HUES48 (cell line): Measurements from ENCODE around the gene LRBA.

Source experiments
- H3K27ac ChIP-seq: one replicate; pipeline ENCODE4 v1.7.0; 2013; ENCODE audit warnings: low read depth, low read length, inconsistent platforms
- H3K27me3 ChIP-seq: 2 replicates; pipeline ENCODE4 v1.6.1; 2013; ENCODE audit warnings: mild to moderate bottlenecking, low read length; ENCODE audit not compliant: control insufficient read depth, insufficient read depth
- H3K36me3 ChIP-seq: 2 replicates; pipeline ENCODE4 v1.6.1; 2013; ENCODE audit warnings: low read length; ENCODE audit not compliant: control insufficient read depth, insufficient read depth
- H3K4me1 ChIP-seq: 2 replicates; pipeline ENCODE4 v1.6.1; 2013; ENCODE audit warnings: mild to moderate bottlenecking, low read length; ENCODE audit not compliant: control insufficient read depth, insufficient read depth
- H3K4me3 ChIP-seq: 2 replicates; pipeline ENCODE4 v1.5.1; 2013; ENCODE audit warnings: mild to moderate bottlenecking, low read depth, low read length
- H3K9ac ChIP-seq: 2 replicates; pipeline ENCODE4 v1.6.1; 2013; ENCODE audit warnings: mild to moderate bottlenecking, low read depth, low read length, moderate library complexity
- H3K9me3 ChIP-seq: 2 replicates; pipeline ENCODE4 v1.6.1; 2013; ENCODE audit warnings: low read length; ENCODE audit not compliant: control insufficient read depth, insufficient read depth

Gene LRBA

GRCh38 chr4:150849016-150849415 lies 166.1 kb downstream of the LRBA start:
- Histone ChIP-seq H3K9ac (no peak overlapping the region), H3K36me3 (peaks cover 56% of the 10 kb centered on the region), H3K9me3 (no peaks in the 10 kb centered on the region), H3K4me3 (no peak overlapping the region), H3K4me1 (peaks cover 6% of the 10 kb centered on the region; the same call in 1 of the 2 replicates), H3K27ac (no peak overlapping the region), H3K27me3 (no peaks in the 10 kb centered on the region)

DNA sequence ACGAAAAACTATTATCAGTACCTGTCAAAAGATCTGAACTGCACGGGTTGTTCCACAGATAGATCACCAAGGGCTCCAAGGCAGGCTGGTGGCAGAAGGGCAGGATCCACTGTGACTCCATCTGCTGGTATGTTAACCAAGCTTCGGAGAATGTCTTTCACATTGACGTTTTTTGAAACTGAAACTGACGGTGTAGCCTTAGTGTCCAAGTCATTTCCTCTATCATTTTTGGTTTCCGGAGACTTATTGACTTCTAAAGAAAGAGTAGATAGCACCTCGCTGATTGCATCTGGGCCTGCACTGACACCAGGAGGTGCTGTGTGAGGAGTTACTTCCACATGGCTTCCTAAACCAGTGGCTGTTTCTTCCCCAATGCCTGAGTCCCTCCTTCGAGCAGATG lies 186.9 kb downstream of the LRBA start:
- Histone ChIP-seq H3K36me3 (peaks cover 19% of the 10 kb centered on the region), H3K9me3 (no peaks in the 10 kb centered on the region), H3K4me1 (no peaks in the 10 kb centered on the region), H3K4me3 (no peak overlapping the region), H3K27ac (no peak overlapping the region), H3K9ac (no peak overlapping the region), H3K27me3 (no peaks in the 10 kb centered on the region)

GRCh38 chr4:150827226-150827625 lies 187.9 kb downstream of the LRBA start:
- Histone ChIP-seq H3K9ac (no peak overlapping the region), H3K4me3 (no peak overlapping the region), H3K4me1 (no peaks in the 10 kb centered on the region), H3K27ac (no peak overlapping the region), H3K27me3 (no peaks in the 10 kb centered on the region), H3K9me3 (no peaks in the 10 kb centered on the region), H3K36me3 (peaks cover 19% of the 10 kb centered on the region)

DNA sequence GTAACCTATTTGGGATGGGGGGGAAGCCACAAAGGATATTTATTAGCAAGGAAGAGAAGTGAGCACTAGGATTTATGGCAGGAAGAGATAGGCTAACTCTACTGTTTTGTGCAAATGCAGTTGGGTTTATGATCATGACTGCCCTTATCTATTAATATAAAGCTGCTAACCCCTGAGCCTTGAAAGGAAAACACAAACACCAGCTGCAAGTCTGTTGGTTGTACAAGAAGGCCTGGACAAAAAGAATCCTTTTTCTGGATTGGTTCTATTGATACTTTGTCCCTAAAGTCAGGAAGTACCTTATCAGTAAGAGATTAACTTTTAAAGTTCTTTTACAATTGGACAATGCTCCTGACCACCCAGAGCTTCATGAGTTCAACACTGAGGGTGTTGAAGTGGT lies 188.8 kb downstream of the LRBA start:
- H3K9ac ChIP-seq = no peak overlapping the region

GRCh38 chr4:150822407-150822806 lies 192.7 kb downstream of the LRBA start:
- Histone ChIP-seq H3K9me3 (no peaks in the 10 kb centered on the region), H3K27me3 (no peaks in the 10 kb centered on the region), H3K4me3 (no peak overlapping the region), H3K4me1 (peaks cover 9% of the 10 kb centered on the region; the same call in 1 of the 2 replicates), H3K9ac (no peak overlapping the region), H3K36me3 (peaks cover 7% of the 10 kb centered on the region), H3K27ac (no peak overlapping the region)

More for the DNA sequence above, 188.8 kb downstream of the LRBA start:
- no peak overlapping the region for H3K27ac ChIP-seq
- H3K4me3 ChIP-seq = no peak overlapping the region
- peaks cover 19% of the 10 kb centered on the region for H3K36me3 ChIP-seq
- peaks cover 9% of the 10 kb centered on the region; the same call in 1 of the 2 replicates for H3K4me1 ChIP-seq
- no peaks in the 10 kb centered on the region for H3K9me3 ChIP-seq
- H3K27me3 ChIP-seq = no peaks in the 10 kb centered on the region

DNA sequence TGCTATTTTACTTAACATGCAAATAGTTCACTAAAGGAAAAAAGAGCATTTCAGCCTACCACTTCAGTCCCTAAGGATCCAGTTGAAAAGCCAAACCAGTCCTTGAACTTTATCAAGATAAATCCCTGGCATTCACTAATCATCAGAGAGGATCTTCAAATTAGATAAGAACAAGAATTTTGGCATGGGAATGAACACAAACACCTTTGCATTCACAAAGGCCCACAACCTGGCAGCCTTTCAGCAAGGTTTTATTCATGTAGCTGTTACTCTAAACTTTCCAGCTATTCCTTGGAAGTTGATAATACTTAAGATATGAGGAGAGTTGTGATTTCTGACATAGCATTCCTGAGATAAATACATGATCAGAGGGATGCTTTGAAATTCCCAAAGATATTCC lies 193.4 kb downstream of the LRBA start:
- Histone ChIP-seq H3K4me1 (peaks cover 9% of the 10 kb centered on the region; the same call in 1 of the 2 replicates), H3K9ac (peak overlapping the region; percentile 17; the same call in 1 of the 2 replicates), H3K27me3 (no peaks in the 10 kb centered on the region), H3K4me3 (no peak overlapping the region), H3K9me3 (no peaks in the 10 kb centered on the region), H3K36me3 (peaks cover 6% of the 10 kb centered on the region), H3K27ac (peak overlapping the region; percentile 21)

DNA sequence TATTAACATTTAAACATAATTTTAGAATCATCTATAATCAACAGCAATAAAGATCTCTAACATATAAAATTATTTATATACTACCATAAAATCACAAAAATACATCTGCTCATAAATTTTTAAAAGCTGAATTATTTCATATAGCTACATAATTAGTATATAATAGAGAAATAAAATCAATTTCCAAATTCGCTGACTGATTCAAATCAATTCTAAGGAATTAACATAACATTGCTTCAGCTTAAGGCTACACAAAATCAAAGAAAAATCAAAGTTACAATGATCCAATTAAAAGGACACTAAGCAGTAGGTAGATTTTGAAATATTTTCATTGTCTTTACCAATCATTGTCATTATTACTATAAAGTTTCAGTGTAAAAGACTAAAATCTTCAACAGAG lies 194.7 kb downstream of the LRBA start:
- H3K4me3 ChIP-seq = no peak overlapping the region
- no peak overlapping the region for H3K27ac ChIP-seq
- H3K9me3 ChIP-seq = no peaks in the 10 kb centered on the region
- peaks cover 7% of the 10 kb centered on the region for H3K36me3 ChIP-seq
- H3K27me3 ChIP-seq = no peaks in the 10 kb centered on the region
- H3K9ac ChIP-seq = no peak overlapping the region
- peaks cover 9% of the 10 kb centered on the region; the same call in 1 of the 2 replicates for H3K4me1 ChIP-seq

DNA sequence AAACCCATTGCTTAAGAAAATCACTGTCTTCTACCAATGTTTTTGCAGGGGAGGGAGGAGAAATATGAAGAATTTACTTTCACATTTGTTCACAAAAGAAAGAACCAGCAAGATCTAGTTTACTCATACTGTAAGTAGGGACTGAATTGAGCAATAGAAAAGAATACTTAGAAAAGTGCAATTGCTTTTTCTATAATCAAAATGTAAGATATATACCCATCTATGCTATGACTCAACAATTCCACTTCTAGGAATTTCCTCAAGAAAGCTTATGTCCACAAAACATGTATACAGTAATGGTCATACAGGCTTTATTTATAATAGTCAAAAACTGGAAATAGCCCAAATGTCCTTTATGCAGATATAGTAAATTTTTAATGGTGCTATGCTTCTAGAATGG lies 196.4 kb downstream of the LRBA start:
- Histone ChIP-seq H3K4me3 (no peak overlapping the region), H3K9me3 (no peaks in the 10 kb centered on the region), H3K9ac (no peak overlapping the region), H3K36me3 (peaks cover 7% of the 10 kb centered on the region), H3K4me1 (peaks cover 9% of the 10 kb centered on the region; the same call in 1 of the 2 replicates), H3K27ac (no peak overlapping the region), H3K27me3 (no peaks in the 10 kb centered on the region)

DNA sequence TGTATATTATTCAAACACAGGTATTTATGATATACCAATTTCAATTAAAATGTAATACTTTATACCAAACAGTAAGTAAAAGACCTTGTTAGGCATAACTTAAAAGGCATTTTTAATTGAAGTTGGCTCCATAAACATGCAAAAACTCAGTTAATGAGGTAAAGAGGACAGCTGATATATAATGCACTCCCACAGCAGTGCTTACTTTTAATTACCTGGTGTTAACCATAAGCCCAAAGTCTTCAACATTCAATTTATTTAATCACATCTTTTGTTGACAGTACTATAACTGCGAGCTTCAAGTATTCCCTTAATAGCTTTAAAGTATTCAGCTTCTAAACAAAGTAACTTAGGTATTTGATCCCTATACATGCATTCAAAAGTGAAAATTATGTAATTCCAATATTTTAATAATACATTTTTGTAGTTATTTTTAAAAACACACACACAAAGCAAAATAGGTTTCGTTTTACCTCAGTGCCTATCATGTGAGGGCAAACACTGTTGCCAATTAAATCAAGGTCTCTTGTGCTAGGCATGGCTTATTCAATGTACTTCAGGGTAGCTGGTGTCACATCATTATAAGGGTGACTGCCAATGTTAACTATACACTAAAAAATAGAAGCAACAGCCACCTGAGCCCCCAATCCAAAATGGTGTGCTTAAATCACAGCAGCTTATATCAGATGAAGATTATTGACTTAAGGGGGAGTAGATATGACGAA lies 197.1 kb downstream of the LRBA start:
- no peak overlapping the region for H3K27ac ChIP-seq
- H3K4me1 ChIP-seq = peaks cover 9% of the 10 kb centered on the region; the same call in 1 of the 2 replicates
- H3K9ac ChIP-seq = no peak overlapping the region
- H3K9me3 ChIP-seq = no peaks in the 10 kb centered on the region
- H3K4me3 ChIP-seq = no peak overlapping the region
- H3K36me3 ChIP-seq = peaks cover 7% of the 10 kb centered on the region
- no peaks in the 10 kb centered on the region for H3K27me3 ChIP-seq

- Histone ChIP-seq H3K9me3 (no peaks in the 10 kb centered on the region), H3K27ac (no peak overlapping the region), H3K9ac (no peak overlapping the region), H3K36me3 (peaks cover 10% of the 10 kb centered on the region), H3K4me3 (no peak overlapping the region), H3K4me1 (peaks cover 7% of the 10 kb centered on the region; the same call in 1 of the 2 replicates), H3K27me3 (no peaks in the 10 kb centered on the region)
Observed at GRCh38 chr4:150817017-150817416, 198.1 kb downstream of the LRBA start.

GRCh38 chr4:150816491-150816890 lies 198.6 kb downstream of the LRBA start:
- no peaks in the 10 kb centered on the region for H3K27me3 ChIP-seq
- no peak overlapping the region for H3K27ac ChIP-seq
- peaks cover 2% of the 10 kb centered on the region; the same call in 1 of the 2 replicates for H3K4me1 ChIP-seq
- H3K9me3 ChIP-seq = no peaks in the 10 kb centered on the region
- H3K36me3 ChIP-seq = peaks cover 10% of the 10 kb centered on the region
- no peak overlapping the region for H3K9ac ChIP-seq
- no peak overlapping the region for H3K4me3 ChIP-seq
